ENCODE measurements around the gene LY6G6C.

LY6G6C gene, protein sequence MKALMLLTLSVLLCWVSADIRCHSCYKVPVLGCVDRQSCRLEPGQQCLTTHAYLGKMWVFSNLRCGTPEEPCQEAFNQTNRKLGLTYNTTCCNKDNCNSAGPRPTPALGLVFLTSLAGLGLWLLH

GRCh38 chr6:31721351-31722020, at the start of gene LY6G6C:
Gene LY6G6C (minus strand): TSS chr6:31721746. CDS start chr6:31721679, 67 bp downstream.
- DNase-seq = no peak

DNA sequence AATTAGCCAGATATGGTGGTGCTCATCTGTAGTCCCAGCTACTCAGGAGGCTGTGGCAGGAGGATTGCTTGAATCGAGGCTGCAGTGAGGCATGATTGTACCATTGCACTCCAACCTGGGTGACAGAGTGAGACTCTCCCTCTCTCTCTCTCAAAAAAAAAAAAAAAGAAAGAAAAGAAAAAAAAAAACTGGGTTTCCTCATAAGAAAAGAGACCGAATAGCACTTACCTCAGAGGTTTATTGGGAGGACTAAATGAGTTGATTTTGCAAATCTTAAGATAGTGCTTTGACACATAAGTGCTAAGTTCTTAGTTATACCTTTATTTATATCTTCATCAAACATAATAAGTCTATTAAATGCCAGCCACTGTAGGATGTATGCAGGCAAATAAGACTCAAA, 49.3 kb upstream of the LY6G6C start:
- DNase-seq = no peak

DNA sequence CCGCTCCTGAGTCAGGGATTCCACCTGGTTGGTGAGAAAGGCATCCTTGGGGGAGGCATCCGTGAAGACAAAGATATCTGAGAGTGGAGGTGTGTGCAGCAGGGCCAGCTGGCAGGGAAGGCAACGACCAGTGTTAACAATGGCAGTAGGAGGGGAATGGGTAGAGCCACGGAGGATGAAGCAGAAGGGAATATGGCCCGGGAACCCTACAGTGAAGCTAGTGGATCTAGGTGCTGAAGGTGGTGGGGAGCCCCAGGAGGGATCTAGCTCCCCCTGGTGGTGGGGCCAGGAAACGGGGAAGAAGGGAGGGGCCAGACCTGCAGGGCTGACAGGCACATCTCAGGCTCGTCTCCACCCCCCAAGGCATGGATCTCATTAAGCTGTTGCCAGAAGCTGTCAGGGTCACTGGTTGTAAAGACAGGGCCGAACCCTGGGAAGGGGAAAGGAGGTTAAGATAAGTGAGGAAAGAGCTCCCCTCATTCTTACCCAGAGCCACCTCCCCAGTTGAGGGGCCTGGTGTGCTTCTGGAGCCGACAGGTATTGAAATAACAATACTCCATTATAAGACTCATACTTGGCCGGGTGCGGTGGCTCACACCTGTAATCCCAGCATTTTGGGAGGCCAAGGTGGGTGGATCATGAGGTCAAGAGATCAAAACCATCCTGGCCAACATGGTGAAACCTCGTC, 48.3 kb upstream of the LY6G6C start:
- no peak for DNase-seq

DNA sequence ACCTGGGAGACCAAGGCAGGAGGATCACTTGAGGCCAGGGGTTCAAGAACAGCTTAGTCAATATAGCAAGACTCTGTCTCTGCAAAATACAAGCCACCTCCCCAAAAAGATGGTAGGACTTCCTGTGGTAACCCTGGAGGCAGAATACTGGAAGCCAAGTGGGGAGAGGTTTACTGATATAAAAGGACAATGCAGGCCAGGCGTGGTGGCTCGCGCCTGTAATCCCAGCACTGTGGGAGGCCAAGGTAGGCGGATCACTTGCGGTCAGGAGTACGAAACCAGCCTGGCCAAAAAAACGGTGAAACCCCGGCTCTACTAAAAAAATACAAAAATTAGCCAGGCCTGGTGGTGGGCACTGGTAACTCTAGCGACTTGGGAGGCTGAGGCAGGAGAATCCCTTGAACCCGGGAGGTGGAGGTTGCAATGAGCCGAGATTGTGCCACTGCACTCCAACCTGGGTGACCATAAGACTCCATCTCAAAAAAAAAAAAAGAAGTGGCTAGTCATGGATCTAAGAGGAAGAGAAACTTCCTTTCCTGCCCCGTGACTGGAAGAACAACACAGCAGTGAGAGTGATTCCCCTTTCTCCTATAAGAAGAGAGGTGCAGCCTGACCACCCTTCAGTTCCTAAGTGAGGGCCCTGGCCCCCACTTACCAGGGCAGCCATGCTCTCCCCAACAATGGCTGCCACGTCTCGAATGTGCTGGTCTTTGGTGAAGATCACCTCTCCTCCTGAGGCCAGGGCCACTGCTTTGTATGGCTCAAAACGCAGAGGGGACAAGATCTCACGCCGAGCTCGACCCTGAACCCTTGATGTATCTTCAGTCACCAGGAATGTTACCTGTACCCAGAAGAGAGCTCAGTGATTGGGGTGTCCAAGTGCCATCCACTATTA, 47.1 kb upstream of the LY6G6C start:
- no peak for DNase-seq

DNA sequence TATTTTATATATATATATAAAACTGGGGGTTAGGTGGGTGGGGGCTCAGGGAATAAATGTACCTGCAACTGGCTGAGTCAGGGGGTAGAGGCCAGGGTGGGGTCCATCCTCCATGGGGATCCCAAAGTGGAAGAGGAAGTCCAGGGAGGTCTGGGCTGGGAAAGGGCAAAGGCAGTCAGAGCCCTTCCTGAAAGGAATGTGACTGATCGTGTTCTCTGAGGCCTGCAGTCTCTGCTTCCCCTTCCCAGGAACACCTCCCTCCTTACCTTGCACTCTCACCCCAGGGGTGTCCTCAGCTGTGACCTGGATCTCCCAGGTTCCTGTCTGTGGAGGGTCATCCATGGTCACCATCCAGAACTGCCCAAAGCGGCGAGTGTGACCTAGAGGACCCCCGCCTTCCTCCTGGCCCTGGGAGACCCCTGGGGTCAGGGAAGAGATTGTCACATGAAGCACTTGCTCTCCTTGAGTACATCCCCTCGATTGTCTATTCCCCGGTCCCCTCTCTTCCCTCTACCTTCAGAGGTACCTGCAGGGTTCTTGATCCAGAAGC, 45.6 kb upstream of the LY6G6C start:
- no peak for DNase-seq

DNA sequence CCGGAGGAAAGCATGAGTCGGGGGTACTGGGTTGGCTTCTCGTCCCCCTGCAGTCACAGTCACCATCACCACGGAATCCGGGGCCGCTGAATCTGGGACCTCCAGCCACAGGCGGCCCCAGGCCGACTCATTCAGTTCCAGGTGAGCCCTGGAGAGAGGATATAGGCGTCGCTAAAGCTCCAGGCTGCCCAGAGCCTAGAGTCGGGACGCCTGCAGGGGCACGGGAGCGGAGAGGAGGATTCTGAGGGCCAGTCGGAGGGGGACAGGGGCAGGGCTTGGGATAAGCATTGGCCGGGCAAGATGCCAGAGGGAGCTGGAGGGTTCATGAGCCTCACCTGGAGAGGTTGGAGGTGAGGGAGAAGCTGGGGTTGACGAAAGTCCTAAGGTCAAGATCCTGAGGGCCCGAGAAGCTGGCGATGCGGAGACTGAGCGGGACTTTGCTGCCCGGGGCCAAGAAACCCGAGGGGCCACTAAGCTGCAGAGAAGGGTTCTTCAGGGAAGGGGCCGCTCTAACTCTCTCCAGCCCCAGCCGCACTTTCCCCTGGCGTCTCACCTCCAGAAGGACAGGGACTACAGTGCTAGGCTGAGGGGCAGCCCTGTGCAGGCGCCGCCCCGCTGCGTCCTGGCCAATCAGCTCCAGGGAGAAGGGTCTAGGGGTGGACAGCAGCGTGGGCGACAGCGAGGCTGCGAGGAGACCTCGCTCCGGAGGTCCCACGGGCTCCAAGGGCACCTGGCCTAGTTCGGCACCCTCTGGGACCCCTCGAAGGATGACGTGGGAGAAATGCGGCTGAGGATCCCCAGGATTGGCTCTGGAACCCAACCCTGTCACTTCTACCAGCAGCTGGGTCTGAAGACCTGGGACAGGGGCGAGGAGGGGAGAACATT, 44.6 kb upstream of the LY6G6C start:
- DNase-seq = no peak

DNA sequence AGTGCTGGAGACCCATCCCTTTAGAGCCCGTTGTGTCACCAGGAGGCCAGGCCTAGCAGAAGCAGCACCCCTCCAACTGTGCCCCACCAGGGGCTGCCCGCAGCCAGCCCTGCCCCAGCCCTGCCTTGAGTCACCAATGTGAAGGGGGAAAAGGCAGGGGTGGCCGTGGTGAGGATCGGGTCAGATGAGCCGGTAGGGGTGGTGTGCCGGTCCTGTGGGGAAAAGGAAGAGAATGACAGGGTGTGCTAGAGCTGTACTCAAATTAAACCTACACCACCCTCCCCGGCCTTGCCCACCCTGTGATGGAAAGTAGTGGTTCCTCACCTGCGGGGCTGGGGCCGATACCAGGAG, 44.0 kb upstream of the LY6G6C start:
- no peak for DNase-seq

- DNase-seq = no peak
Measured at GRCh38 chr6:31764198-31764597, 42.7 kb upstream of the LY6G6C start.

DNA sequence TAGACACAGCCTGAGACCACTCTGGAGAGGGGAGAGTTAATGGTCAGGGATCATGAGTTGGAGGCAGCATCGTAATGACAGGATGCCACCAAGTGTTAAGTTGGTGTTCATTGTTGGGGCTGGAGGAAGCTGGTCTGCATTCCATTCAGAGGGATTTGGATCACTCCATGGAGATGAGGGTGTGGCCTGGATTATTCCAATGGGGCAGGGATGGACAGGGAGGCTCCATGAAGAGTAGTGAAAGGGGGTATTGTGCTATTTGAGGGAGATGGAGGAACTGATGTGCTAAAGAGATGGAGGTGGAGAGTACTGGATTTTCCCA, 42.0 kb upstream of the LY6G6C start:
- no peak for DNase-seq

DNA sequence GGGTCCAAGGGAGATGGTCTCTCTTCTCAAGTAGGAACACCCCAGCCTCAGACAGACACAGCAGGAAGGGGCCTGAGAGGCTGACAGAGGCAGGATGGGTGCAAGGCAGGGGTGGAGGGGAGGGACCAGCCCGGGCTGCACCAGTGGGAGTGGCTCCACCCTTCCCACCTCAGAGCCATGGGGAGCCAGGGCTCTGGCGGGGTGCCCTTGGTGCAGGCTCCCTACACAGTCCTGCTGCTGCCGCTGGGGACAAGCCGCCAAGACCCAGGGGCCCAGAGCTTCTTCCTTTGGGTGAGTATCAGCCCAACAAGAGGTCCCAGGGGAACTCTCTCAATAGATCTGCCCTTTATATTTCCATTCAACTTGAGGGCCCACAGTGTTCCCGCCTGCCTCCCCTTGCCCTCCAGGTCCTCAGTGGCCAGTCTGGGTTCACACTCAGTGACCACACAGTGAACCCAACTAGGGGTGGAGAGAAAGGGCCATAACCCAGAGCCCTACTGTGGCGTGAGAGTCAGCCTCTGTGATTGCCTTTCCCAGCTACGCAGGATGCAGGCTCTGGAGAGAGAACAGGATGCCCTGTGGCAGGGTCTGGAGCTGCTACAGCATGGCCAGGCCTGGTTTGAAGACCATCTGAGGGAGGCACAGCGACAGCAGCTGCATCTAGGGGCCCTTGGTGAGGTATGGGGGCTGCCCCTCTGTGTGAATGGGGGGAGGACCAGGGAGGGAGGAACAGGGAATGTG, 41.5 kb upstream of the LY6G6C start:
- DNase-seq = no peak

GRCh38 chr6:31762356-31762755, 40.8 kb upstream of the LY6G6C start, which contains the start of gene SAPCD1:
Gene SAPCD1 (plus strand): TSS chr6:31762656. CDS start chr6:31763055, 399 bp downstream.
- DNase-seq = no peak

DNA sequence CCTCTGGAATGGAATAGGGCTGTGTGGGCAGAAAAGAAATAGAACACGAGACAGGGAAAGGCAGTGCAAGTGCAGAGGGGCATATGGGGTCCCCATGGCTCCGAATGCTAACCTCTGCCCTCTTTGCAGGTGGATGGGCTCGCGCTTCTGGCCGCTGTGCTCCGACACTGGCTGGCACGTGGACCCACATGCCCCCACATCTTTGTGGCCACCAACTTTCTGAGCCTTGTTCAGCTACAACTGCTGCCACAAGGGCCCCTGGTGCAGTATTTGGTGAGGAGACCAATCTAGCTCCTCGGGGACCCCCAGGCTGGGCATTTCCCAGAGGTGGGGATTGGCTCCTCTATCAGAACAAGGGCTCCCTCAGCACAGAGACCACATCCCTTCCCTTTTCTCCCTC, 39.8 kb upstream of the LY6G6C start:
- no peak for DNase-seq

DNA sequence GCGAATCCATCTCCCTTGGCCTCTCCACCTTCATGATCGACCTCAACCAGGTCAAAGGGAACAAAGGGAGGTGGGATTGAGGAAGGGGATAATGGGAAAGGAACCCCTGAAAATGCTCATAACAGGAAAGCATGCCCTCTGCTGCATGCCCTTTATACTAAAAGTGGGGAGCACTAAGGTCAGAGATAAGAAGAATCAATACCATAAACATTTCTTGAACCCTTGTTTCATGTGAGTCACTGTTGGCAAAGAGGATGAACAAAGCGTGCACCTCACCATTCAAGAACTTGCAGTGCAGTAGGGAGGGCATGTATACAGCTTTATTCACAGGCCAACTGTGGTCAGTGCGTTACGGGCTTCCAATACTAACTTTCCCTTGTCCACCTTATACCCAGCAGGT, 39.2 kb upstream of the LY6G6C start:
- no peak for DNase-seq

DNA sequence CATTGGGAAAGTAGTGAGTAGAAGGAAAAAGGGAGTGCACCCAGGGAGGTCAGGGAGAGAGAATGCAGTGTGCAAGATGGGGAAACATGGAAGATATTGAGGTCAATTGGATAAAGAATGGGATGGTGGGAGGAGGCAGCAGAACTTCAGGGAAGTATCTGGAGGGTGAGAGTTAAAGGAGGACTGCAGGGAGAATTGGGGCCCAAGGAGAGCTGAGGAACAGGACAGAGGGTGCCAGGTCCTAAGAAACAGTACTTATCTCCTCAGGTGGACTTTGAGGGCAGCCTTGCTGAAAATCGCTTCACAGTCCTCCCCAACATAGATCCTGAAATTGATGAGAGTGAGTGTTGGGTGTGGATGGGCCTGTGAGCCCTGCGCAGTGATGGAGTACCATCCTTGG, 36.7 kb upstream of the LY6G6C start:
- no peak for DNase-seq

DNA sequence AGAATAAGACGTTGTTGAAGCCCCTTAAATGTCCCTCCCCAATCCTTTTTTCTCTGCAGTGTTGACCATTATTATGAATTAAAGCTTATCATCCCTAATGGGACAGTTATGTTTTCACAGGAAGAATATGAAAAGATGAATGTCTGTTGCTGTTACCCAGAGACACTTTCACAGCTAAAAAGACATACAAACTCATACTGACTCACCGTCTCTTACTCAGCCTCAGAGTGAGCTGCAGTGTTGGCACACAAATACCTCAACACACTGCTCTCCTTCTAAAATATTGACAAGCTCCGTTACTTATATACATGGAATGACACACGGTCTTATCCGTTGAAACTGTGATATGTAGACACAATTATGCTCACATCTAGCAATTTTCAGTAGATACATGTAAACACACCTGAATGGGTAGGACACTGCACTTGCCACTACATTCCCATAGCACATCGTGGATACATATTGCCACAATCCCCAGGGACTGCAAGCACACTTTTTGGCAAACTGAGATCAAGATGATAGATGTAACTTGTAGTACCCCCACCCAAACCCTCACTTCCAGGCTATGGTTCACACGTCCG, 31.3 kb upstream of the LY6G6C start:
- no peak for DNase-seq

- no peak for DNase-seq
Measured at GRCh38 chr6:31750411-31751022, 29.0 kb upstream of the LY6G6C start.

GRCh38 chr6:31749301-31750036, 27.9 kb upstream of the LY6G6C start:
- DNase-seq = no peak

- DNase-seq = no peak
Measured at GRCh38 chr6:31744422-31744821, 22.9 kb upstream of the LY6G6C start.

GRCh38 chr6:31742894-31743293, 21.3 kb upstream of the LY6G6C start:
- no peak for DNase-seq

GRCh38 chr6:31741815-31742214, 20.3 kb upstream of the LY6G6C start:
- DNase-seq = no peak

All from NCI-H2081 treated with DMSO at 0.1 percent for 48 hours (cell line).